Raji (cell line): ENCODE measurements around the gene CARMIL3.
A peak's percentile ranks its signal among the peaks of the same experiment; 100 is the strongest.

Source experiments
- POLR2A ChIP-seq: IDR thresholded peaks from 2 replicates; pipeline ENCODE4 v1.6.1; 2011; ENCODE audit warnings: low read depth, low read length, control low read depth; ENCODE audit not compliant: insufficient read depth

Gene CARMIL3

GRCh38 chr14:24051789-24052655 is at the start of gene CARMIL3:
TSS of gene CARMIL3 (plus strand) at chr14:24052009. CDS start at chr14:24052154, 145 bp downstream.
- peak; percentile 68 for TF ChIP-seq POLR2A

- TF ChIP-seq POLR2A, result peak; percentile 28; the same call in 1 of the 2 replicates
Measured at GRCh38 chr14:24006817-24007652, 44.8 kb upstream of the CARMIL3 start.

- TF ChIP-seq POLR2A, result no peak
Measured at GRCh38 chr14:24011051-24011450, 40.8 kb upstream of the CARMIL3 start.

GRCh38 chr14:24013654-24014514 is 37.9 kb upstream of the CARMIL3 start:
- no peak for TF ChIP-seq POLR2A

- TF ChIP-seq POLR2A, result no peak
Measured at GRCh38 chr14:24032727-24033418, 18.9 kb upstream of the CARMIL3 start.

- TF ChIP-seq POLR2A, result peak; percentile 51
Measured at GRCh38 chr14:24036169-24036962, 15.4 kb upstream of the CARMIL3 start.

GRCh38 chr14:24037658-24038037 is 14.2 kb upstream of the CARMIL3 start:
- no peak for TF ChIP-seq POLR2A

- TF ChIP-seq POLR2A, result no peak
Measured at GRCh38 chr14:24038686-24039085, 13.1 kb upstream of the CARMIL3 start.

- TF ChIP-seq POLR2A, result no peak
Measured at GRCh38 chr14:24040692-24041091, 11.1 kb upstream of the CARMIL3 start.

- TF ChIP-seq POLR2A, result no peak
Measured at GRCh38 chr14:24042746-24043145, 9.1 kb upstream of the CARMIL3 start.

GRCh38 chr14:24051176-24051788 is 527 bp upstream of the CARMIL3 start:
- TF ChIP-seq POLR2A, result no peak

- TF ChIP-seq POLR2A, result no peak
Measured at GRCh38 chr14:24052656-24053547, 1.1 kb downstream of the CARMIL3 start.
